Suppressor macrophage treated with lipopolysaccharide for 1 hour (primary cell): ENCODE data around the gene TRIM17.

Experiments used
- DNase-seq, 3 donors: peaks; one replicate each; pipeline ENCODE4 v3.0.0-alpha.2; 2020 to 2022

Gene TRIM17

GRCh38 chr1:228416217-228416933, at the start of gene TRIM17:
Gene TRIM17, minus strand, starts transcription at chr1:228416861. Its CDS starts 1,789 bp downstream, at chr1:228415072.
- peak in 1 of 3 donors; percentile 37 for DNase-seq

- DNase-seq: no peak
These were observed 49.0 kb upstream of the TRIM17 start for GRCh38 chr1:228465571-228466146.

DNA sequence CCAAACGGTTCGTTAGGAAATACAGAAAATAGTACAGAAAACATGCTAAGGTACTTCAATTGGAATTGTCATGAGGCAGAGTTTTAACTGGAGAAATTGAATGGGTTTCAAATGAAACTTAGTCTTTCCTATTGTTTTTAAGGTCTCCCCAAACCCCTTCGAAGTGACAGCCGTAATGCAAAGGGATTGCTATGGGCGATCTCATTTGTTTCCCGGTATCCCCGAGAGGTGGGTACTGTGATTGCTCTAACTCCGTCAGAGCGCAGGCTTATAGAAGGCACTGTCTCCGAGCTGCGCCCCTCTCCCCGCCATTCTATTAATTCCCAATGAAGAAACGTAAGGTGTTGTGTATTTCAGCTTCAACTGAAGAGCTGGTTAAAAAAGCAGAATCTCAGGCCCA, 48.5 kb upstream of the TRIM17 start:
- no peak for DNase-seq

DNA sequence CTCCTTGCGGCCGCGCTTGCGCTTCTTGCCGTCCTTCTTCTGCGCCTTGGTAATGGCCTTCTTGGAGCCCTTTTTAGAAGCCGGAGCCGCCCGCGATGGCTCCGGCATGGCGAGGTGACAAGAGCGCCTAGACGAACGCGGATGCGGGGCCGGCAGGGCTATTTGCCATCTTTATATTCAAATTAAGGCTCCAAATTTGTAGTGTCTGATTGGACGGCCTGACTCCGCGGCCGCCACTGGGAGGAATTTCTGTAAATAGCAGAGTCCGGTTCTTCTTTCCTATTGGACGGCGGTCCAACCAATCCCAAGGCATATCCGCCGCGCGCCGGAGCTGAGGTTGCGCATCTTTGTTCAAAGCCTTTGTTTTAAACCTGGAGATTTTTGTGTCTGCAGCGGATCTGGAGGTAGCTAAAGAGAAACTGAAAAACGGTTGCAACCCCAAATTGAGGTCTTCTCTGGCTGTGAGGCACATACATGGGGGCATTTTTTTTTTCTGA, 47.9 kb upstream of the TRIM17 start:
- peak; percentile 74 to 83 (median 82) for DNase-seq

DNA sequence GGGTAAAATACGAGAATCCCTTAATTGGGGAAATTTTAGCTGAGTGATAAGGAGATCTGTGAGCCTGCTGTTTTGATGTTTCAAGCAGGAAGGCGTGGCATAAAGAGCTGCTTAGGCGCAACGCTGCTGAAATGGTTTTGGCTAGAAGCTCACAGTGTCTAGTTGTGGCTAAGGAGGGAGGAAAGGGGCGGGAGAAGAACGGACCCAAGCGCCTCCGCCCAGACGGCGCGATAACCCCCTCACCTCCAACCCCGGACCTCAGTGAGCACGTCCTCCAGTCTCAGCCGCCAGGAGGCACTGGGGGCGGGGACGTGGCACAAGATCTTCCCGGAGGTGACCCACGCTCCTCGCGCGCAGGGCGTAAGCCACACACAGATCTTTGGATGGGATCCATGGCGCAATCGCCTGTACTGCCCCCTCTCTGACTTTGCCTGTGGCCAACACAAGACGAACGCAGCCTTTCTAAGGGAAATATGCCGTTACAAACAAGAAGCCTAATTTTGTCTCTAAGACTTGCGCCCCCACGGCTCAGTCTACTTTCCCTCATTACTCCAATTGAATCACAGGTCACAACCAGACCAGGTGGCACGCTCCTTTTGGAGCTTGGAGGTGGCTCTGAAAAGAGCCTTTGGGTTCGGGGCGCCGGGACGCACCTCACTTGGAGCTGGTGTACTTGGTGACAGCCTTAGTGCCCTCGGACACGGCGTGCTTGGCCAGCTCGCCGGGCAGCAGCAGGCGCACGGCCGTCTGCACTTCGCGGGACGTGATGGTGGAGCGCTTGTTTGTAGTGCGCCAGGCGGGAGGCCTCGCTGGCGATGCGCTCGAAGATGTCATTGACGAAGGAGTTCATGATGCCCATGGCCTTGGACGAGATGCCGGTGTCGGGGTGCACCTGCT, 47.1 kb upstream of the TRIM17 start:
- peak; percentile 52 to 64 (median 56) for DNase-seq

DNA sequence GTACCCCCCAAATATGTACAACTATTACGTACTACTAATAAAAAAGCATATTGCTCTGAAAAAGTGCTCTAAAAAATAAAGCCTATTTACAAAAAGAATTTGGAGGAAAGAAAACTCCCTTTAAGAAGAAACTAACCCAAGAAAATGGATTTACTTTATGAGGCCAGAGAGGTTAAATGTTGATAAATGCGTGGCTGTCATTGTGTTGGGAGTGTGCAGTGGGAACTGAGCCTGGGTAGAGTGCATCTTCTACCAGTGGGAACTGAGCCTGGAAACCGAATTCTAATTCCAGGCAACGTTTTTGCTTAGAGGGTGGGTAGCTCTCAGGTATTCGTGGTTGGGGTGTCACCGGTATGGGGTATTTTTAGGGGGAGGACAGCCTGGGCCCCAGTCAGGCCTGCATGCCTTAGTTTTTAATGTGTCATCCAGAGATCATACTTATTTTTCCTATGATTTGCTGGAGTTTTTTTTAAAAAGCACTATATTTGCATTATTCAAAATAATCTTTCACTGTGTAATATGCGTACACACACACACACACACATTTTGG, 46.4 kb upstream of the TRIM17 start:
- DNase-seq: no peak

DNA sequence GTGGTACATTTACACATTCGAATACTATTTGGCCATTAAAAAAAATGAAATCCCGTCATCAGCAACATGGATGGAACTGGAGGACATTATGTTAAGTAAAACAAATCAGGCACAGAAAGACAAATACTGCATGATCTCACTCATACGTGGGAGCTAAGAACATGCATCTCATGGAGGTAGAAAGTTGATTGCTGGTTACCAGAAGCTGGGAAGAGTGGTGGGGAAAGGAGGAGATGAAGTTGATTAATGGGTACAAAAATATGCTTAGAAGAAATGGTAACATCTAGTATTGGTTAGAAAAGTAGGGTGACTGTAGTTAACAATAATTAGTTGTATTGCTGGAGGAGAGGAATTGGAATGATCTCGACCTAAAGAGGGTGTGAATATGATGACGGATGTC, 45.9 kb upstream of the TRIM17 start:
- DNase-seq: no peak

GRCh38 chr1:228460821-228461220, 44.2 kb upstream of the TRIM17 start:
- no peak for DNase-seq

DNA sequence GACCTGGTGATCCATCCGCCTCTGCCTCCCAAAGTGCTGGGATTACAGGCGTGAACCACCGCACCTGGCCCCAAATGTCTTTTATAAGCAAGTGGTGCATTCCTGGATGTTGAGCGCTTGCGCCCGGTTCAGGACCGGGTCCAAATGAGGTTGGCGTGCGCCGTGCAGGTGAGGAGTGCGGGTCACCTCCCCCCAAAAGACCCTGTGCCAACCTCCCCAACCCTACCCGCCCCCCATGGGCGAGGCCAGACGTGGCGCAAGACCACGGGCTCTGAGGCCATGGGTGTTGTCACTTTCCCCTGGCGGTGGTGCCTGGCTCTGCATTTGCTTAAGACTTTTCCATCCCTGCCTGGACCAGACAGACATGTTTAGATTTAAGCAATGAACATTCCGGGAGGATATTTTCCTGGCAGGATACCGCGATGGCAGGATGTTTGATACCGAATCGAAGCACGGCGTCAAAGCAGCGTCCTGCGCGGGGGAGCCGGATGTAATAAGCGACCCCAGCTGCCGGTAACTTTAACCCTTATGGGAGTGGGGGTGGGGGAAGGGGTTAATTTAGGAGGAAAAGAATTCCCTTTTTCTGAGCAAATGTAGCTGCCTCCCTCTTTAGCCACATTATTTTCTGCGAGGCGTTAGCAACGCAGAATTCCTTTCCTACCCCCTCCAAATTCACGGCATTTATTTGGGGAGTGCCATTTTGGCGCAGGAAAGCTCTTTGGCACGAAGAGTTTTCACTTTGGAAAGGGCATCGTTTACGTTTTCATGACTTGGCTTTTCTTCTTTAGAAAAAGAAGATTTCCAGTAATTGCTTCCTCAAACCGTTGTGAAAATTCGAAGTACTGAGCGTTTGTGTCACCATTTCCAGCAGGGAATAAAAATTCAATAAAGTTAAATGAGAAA, 42.7 kb upstream of the TRIM17 start:
- peak; percentile 77 to 85 (median 78) for DNase-seq

GRCh38 chr1:228457396-228458176, 40.9 kb upstream of the TRIM17 start:
- peak; percentile 92 to 99 (median 97) for DNase-seq

DNA sequence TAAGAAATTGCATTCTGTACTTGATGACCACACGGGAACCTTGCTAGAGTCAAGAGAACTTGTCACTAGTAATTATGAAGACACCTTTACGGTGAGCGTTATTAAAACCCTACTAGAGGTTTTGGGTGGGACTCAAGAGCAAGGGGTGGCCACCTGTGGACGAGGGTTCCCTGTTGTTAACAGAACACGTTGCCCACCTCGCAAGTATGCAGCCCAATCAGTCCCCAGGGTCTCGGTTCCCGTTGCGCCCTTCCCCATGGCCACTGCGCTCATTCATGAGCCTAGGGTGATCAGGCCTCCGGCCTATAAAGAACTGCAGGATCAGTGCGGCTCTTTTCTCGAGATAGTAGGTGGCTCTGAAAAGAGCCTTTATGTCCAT, 40.3 kb upstream of the TRIM17 start:
- no peak for DNase-seq

- no peak for DNase-seq
These were observed 39.8 kb upstream of the TRIM17 start for GRCh38 chr1:228456252-228457016.

GRCh38 chr1:228455715-228456114, 39.1 kb upstream of the TRIM17 start:
- no peak for DNase-seq

DNA sequence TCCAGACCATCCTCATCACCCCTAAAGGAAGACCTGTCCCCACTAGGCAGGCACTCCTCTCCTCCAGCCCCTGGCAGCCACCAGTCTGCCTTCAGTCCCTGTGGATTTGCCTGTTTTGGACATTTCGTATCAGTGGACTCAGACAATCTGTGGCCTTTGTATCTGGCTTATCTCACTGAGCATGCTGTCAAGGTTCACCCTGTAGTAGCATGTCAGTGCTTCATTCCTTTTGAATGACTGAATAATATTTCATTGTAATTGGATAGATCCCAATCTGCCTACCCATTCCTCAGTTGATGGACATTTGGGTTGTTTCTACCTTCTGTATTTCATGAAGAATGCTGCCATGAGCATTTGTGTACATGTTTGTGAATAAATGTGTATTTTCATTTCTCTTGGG, 37.6 kb upstream of the TRIM17 start:
- DNase-seq: no peak

- no peak for DNase-seq
These were observed 37.0 kb upstream of the TRIM17 start for GRCh38 chr1:228453614-228454013.

DNA sequence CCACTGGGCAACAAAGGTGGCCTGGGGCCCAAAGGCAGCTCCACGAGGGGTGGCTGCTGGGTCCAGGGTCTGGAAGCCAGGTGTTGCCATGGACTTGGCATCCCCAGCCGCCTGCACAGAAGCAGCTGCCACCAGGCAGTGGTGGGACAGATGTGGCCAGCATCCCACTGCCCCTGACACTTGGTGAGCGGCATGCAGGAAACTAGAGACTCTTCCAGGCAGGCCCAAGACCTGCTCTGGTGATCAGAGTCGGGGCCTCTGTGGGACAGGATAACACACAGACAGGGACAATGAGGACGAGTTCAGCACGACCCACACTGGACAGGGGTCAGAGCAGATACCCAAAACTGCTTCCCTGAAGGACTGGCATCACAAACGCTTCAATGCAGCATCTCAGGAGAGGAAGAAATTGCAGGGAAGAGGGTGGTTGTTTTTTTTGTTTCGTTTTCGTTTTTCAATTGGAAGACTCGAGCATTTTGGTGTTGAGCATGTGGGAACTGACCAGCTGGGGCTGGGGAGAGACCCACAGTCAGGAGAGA, 36.4 kb upstream of the TRIM17 start:
- no peak for DNase-seq

- DNase-seq: peak; percentile 48 to 52 (median 52)
These were observed 35.7 kb upstream of the TRIM17 start for GRCh38 chr1:228452194-228453021.

DNA sequence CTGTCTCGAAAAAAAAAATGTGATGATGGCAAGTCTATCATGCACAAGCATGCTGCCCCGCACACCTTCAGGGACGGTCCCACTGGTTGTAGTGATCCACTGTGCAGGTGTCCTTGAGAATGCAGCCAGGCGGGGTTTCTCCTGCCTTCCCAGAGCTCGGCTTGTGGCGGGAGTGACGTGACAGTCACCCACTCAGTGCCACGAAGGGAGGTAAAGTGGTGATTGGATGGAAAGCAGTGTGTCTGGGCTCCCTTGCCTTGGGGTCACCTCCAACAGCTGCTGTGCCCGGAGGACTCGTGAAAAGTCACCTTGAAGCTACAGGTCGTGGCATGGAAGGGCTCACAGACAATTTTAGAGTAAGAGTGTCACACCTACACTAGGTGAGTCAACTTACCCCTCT, 33.5 kb upstream of the TRIM17 start:
- no peak for DNase-seq

- DNase-seq: no peak
These were observed 31.7 kb upstream of the TRIM17 start for GRCh38 chr1:228448372-228448771.
